ENCODE results near the gene PPME1.
"Not testable (repeated sequence)": the region's sequence is repeated elsewhere in the genome, so short reads cannot be mapped to it uniquely, and the experiment has no call there.

The PPME1 gene, protein sequence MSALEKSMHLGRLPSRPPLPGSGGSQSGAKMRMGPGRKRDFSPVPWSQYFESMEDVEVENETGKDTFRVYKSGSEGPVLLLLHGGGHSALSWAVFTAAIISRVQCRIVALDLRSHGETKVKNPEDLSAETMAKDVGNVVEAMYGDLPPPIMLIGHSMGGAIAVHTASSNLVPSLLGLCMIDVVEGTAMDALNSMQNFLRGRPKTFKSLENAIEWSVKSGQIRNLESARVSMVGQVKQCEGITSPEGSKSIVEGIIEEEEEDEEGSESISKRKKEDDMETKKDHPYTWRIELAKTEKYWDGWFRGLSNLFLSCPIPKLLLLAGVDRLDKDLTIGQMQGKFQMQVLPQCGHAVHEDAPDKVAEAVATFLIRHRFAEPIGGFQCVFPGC

DNA sequence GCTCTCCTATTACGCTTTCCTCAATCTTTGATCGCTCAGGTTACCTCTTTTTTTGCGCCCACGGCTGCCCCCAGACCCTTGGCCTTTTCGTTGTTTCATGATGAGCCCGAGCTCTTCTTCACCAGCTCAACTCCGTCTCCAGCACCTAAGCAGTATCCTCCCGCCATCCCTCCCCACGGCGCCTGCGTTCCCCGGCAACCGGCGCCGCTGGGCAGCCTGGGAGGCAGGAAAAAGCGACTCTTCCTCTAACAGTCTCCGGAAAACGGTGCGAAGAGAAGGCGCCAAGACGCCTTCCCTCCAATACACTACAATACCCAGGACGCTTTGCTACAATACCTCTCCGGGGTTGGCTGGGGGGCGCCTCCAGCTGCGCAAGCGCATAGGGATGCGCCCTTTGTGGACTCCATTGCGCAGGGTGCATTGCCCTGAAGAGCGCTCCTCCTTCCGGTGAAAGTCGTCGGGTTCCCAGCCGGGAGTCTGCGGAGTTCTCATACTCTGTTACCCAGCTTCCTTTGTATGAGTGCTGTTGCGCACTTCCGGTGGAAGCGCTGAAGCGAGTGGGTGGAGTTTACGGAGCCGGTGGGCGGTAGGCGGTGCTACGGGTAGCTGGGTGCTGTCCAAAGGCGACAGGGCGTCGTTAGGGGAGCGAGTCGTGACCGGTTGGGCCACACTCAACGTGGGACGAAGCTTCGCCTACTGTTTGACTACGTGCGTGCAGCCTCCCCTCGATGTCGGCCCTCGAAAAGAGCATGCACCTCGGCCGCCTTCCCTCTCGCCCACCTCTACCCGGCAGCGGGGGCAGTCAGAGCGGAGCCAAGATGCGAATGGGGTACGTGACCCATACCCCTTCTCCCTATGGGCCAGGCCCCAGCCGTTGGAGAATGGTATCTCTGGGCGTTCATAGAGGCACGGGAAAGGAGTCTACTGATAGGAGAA is at the start of gene PPME1, which contains the start of gene C2CD3:
Gene PPME1, plus strand, starts transcription at position 596 of the 936 bp plus-strand sequence. Its CDS starts 133 bp downstream, at position 729.
Gene C2CD3, minus strand, starts transcription at position 309 of the 936 bp plus-strand sequence. Its CDS starts 210 bp downstream, at position 99.
- peak; percentile 100 for DNase-seq

DNA sequence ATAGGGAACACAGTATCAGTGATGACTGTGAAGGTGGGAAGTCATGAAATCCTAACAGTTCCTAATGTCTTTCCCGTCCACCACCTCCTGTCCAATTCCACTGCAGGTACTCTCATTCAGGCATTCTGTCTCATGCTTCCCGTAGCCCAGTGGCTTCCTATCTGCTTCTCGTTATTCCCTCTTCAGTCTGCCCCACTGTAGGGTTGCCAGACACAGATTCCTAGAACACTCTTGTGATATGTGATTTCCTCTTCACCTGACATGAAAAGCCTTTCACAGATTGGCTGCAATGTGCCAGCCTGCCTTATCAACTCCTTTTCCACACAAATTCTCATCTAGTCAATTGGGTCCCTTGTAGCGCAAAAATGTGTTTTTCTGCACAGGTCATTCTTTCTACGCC is 49.3 kb upstream of the PPME1 start:
- no peak for DNase-seq

DNA sequence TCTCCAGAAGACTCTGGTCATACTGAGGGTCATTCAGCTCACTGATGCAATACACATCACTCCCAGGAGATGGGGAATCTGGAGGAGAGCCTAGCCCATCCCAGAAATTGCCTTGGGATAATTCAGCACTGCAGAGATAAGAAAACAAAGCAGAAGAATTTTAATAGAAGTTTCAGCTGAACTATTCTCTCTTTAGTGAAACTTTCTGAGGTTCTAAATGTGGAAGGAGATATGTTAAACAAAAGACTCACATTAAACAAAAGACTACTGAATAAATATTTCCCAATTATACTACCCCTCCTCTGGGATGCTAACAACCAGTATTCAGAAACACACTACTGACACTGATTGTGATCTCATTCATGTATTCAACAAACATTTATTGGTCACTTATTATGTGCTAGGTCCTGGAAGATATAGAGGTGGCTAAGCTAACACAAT is 48.1 kb upstream of the PPME1 start:
- DNase-seq, result no peak

DNA sequence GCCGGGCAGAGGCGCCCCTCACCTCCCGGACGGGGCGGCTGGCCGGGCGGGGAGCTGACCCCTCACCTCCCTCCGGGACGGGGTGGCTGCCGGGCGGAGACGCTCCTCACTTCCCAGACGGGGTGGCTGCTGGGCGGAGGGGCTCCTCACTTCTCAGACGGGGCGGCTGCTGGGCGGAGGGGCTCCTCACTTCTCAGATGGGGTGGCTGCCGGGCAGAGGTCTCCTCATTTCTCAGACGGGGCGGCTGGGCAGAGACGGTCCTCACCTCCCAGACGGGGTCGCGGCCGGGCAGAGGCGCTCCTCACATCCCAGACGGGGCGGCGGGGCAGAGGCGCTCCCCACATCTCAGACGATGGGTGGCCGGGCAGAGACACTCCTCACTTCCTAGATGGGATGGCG is 42.0 kb upstream of the PPME1 start:
- DNase-seq, result not testable (repeated sequence)

DNA sequence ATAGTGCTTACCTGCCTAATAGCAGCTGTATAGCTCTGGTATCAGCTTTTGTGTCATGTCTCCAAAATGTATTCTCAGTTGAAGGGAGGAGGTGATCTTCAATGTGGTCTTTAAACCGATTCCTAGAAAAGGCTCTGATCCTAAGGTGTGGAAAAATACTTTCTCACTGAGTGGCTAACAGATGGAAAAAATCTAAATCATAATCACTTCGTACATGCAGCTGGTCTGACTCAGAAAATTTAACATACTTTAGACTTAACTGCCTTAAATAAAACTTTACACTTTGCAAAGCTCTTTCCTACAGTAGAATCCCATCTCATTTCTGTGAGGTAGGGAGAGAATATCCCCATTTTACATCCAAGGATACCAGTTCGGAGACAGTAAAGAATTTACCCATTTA is 38.3 kb upstream of the PPME1 start:
- DNase-seq, result no peak

DNA sequence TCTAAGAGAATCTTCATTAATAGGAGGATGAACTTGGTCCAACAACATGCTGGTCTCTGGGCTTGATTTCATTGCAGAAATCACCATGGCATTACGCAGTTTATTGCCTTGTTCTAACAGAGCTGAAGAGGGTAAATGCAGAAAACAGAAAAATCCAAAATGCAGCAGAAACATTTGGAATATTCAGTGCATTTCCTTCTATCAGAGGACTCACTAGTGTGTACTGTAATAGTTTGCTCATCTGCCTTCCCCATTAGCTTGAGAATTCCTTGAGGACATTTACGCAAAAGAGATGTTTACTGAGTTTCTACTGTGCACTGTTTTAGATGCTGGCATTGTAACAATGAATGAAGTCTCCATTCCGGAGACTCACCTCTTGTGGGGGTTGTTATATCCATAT is 37.7 kb upstream of the PPME1 start:
- no peak for DNase-seq

DNA sequence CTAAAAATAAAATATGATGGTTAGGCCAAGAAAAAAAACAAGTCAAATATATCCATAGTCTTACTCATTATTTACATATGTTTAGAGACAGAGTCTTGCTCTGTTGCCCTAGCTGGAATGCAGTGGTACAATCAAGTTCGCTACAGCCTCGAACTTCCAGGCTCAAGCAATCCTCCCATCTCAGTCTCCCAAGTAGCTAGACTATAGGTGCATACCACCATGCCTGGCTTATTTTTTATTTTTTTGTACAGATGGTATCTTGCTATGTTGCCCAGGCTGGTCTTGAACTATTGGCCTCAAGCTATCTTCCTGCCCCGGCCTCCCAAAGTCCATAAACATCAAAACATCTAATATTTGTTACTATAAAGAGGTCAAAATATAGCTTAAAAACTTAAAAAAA is 36.4 kb upstream of the PPME1 start:
- no peak for DNase-seq

DNA sequence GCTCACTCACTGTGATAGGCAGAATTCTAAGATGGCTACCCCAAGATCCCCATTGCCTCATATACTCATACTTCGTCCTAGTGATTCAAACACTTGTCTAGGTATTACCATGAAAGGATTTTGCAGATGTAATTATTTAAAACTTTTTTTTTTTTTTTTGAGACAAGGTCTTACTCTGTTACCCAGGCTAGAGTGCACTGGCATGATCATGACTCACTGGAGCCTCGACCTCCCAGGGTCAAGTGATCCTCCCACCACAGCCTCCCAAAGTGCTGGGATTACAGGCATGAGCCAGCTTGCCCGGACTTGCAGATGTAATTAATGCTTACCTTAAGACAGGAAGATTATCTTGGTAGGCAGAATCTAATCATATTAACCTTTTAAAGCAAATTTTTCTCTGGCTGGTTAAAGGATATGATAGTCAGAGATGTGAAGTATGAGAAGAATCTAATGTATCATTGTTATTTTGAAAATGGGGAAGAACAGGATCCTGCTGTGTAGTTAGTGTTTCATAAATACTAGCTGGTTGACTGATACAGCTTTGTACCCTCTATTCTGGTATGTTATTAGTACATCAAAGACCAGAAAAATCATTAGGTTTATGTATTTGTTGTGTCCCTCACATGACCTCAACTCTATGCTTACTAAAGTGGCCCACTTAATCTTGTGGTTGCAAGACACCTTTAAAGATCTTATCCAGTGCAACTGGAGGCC is 35.8 kb upstream of the PPME1 start:
- DNase-seq, result peak; percentile 57

DNA sequence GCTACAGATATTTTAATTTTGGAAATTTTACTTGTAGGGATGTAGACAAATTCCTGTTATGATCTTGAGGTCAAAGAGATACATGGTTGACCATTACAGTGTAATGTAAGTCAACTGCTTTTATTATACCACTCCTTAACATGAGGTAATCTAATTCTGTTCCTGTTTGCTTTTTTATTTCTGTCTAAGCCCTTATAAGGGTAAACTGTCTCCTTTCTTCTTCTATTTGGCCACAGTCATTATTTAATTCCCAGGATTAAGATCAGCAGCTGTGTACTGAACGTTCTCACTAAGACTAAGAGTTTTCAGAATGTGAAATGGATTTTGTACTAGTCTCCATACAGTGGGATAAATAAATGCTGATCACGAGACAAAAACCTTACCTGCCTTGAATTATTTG is 33.1 kb upstream of the PPME1 start:
- DNase-seq, result no peak

DNA sequence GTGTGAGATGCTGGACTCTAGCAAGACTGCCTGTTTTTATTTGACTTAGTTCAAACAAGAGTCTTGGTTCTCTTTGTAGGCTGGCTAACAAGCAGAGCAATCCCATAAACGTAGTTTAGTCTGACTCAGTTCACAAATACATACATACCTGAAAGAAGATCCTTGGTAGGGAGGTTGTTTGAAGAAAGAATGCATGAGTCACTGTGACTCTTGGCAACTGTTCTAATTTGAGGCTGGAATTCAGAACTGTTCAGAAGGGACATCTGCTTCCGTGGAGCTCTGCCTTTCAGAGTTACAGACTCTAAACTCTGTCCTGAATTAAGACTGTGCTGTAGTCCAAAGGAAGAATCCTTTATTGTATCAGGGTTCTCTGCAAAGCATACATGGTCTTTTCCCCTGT is 32.5 kb upstream of the PPME1 start:
- no peak for DNase-seq

DNA sequence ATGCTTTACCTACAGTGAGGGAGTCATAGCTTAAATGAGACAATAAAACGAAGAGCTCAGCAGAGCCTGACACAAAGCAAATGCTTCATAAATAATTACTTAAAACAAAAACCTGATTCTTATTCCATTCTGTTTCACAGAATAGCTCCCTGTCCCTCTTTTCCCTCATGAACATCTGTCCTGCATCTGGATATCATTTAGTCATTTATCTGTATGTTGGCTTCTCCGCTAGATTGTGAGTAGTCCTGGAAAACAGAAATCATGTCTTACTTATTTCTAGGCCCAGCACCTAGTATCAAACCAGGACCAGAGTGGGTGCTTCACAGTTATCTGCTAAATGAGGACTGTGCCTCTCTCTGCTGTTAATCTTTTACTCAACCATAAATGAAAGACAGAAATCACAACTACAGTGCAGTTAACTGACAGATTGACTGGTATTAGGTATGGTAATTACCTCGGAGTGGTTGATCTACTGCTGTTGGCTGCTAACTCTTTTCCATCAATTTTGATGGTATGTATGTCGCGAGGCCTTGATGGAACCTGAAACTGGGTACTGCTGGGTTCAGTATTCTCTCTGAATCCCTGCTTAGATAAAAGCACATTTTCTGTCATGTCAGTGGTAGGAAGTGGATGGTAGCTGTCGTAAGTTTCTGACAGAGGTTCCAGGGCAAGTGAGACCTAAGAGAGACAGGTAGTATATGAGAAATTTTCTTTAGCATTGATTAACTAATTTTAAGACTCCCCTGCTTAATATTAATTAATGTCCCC is 31.8 kb upstream of the PPME1 start:
- no peak for DNase-seq

DNA sequence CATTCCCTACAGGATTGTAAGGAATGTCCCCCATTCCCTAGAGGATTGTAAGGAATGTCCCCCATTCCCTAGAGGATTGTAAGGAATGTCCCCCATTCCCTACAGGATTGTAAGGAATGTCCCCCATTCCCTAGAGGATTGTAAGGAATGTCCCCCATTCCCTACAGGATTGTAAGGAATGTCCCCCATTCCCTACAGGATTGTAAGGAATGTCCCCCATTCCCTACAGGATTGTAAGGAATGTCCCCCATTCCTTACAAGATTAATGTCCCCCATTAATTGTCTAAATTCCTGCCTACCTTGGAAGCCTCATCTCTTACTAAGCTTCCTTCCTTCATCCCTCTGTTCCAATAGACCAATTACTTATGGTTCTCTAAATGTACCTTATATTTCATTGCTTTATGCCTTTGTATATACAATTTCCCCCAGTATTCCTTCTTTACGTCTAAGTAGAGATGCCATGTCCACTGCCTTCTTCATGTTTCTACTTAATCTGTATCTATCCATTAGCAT is 31.1 kb upstream of the PPME1 start:
- DNase-seq, result not testable (repeated sequence)

DNA sequence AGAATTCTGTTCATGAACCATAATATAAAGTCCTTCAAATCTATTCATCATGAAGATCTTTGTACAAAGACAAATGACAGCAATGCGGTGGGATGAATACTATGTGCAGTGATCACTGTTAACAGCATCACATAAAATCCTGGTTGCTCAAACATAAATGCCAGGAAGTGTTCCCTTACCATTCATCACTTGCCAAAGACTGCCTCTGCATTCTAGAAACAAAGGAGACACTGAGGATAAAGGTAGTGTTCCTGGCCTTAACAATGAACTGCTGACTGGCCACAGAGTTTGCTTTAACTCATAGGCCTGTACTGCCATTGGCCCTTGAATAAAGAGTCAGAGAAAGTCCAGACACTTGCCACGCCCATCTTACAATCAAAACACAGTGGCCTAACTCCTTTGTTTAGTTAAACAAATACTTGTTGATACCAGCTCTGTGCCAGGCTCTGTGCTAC is 29.8 kb upstream of the PPME1 start:
- no peak for DNase-seq

DNA sequence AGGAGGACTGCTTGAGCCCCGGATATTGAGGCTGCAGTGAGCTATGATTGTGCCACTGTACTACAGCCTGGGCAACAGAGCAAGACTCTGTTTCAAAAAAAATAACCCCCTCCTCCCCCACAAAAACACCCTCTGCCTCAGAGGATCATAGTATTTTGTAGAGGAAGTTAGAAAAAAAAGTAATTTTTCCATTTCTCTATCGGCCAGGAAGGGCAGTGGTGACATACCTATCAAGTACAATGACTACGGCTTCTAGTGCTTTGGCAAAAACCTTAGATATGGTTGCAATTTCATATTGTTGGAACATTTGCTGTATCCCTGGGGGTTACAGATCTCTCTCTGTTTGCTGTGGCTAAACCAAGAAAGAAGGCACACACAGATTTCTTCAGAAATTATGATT is 29.2 kb upstream of the PPME1 start:
- DNase-seq, result no peak

DNA sequence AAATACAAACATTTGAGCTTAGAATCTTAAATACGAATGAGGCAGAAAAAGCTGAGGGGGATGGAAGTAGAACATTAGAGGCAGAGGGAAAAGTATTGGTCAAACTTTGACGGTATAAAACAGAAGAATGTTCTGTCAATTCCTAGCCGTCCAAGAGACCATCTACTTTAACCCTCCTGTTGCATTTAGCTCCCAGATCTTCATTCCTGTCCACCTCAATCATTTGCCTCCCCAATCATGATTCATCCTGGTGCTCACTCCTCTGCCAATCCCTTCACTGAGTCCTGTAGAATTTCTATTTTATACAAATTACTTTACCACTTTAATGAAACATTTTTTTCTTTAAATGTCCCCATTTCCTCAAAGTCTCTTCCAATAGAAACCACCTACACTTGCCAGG is 28.5 kb upstream of the PPME1 start:
- DNase-seq, result no peak

DNA sequence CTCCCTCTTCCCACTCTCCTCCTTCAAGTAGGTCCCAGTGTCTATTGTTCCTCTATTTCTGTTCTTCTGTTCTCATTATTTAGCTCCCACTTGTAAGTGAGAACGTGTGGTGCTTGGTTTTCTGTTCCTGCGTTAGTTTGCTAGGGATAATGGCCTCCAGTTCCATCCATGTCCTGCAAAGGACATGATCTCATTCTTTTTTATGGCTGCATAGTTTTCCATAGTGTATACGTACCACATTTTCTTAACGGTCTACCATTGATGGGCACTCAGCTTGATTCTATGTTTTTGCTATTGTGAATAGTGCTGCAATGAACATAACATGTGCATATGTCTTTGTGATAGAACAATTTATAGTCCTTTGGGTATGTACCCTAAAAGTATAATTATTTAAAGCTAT is 26.5 kb upstream of the PPME1 start:
- DNase-seq, result no peak

DNA sequence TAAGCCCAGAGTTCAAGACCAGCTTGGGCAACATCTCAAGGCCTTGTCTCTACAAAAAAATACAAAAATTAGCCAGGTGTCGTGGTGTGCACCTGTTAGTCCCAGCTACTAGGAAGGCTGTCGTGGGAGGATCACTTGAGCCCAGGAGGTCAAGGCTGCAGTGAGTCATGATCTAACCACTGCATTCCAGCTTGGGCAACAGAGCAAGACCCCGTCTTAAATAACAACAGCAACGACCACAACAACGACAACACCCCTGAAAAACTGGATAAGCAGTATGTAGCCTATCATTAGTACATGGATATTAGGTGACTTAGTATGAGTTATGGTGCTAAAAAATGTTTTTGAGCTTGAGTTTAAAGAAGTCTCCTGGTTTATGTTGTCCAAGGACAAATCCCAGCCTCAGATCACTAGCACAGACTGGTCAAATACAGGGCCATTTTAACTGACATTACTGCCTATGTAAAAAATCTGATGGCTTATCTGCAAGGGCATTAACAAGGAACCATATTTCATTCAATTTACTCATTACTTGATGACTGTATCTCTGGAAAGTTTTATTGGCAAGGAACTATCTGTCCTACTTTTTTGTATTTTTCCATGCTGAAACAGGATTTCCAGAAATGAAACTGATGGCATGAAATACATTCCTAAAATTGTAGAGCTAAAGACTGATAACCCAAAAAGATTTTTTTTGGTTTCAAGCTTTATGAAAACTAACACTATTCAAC is 23.7 kb upstream of the PPME1 start:
- DNase-seq, result no peak

DNA sequence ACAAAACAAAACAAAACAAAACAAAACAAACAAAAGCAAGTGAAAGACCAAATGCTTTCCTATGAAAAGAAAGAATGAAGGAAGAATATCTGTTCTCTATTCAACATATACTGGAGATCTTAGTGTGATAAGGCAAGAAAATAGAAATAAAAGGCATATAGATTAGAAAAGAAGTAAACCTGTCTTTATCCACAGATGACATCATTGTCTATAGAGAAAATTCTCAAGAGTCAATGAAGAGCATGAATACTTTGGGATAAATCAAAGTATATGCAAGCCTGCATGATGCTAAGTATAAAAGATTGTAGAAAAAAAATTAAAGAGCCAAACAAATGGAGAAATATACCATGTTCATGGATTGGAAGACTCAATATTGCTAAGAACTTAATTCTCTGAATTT is 17.9 kb upstream of the PPME1 start:
- DNase-seq, result no peak

DNA sequence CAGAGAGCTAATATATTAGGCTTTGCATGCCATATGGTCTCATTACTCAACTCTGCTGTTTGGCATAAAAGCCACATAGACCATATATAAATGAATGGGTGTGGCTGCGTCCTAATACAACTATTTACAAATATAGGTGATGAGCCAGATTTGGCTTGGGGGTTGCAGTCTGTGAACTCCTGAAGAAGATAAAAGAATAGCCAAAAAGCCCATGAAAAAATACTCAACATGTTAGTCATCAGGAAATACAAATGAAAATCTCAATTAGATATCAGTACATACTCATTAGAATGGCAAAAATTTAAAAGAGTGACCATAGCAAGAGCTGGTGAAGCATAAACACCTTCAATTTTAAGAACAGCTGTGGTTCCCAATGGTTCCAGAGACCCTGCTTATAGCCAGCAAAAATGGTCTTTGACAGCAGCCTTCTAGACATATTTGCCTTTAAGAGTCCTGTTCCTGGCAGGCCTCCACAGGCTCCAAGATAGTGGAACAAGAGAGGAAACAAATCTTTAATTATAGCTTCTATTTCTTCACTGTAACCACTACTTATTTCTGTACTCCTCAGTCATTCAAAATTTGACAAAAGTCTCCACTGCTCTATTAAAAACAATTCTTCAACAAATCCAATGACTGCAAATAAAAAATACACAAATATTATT is 16.3 kb upstream of the PPME1 start:
- DNase-seq, result peak; percentile 66

DNA sequence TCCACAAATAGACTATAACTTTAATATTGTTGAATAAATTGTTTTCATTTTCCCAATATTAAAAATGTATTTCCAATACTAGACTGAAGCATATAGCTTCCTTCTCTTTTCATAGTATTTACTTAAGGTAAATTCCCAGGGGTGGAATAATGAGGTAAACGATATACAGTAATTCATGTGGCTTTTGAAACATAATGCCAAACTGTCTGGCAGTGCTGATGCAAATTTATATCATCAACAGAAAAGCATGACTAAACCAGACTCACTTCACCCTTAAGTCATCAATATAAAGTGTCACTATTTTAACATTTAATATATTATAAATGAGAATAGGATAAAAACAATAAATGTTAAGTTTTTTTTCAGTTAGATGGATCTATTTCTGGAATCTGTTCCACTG is 13.9 kb upstream of the PPME1 start:
- no peak for DNase-seq

DNA sequence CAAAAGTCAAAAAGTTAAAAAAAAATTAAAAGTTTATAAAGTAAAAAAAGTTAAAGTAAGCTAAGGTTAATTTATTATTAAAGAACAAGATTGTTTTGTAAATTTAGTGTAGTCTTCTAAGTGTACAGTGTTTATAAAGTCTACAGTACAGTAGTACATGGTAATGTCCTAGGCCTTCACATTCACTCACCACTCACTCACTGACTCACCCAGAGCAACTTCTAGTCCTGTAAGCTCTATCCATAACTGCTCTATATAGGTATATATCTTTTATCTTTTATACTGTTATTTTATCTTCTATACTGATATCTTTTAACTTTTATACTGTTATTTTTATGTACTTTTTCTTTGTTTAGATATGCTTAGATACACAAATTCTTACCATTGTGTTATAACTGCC is 11.4 kb upstream of the PPME1 start:
- DNase-seq, result no peak
